Liver (tissue), 9 donors: Measurements from ENCODE around the gene DNAJC12. TPM values are rescaled to one million over a fixed set of nuclear protein-coding genes. Genes with fewer than 3 reads are reported as not detected.

Experiments
- DNase-seq: peaks from one replicate; pipeline ENCODE4 v3.0.0-alpha.2; 2017; ENCODE audit warnings: low spot score
- H3K27ac ChIP-seq, 2 donors: one replicate each; pipeline ENCODE4 v1.7.0; 2013; ENCODE audit warnings: inconsistent platforms in 2 of 2, low read length in 2 of 2, control low read depth in 1 of 2, low read depth in 1 of 2, mild to moderate bottlenecking in 1 of 2
- H3K27me3 ChIP-seq, 4 donors: one replicate each; pipeline versions ENCODE4 v1.6.1 to v1.7.0; 2013; ENCODE audit warnings: low read length in 3 of 4, inconsistent platforms in 1 of 4, mild to moderate bottlenecking in 1 of 4, moderate library complexity in 1 of 4; ENCODE audit not compliant: control insufficient read depth in 4 of 4, insufficient read depth in 4 of 4
- H3K36me3 ChIP-seq, 4 donors: one replicate each; pipeline versions ENCODE4 v1.6.1 to v1.7.0; 2013; ENCODE audit warnings: low read length in 3 of 4, mild to moderate bottlenecking in 3 of 4, low read depth in 1 of 4, moderate library complexity in 1 of 4; ENCODE audit not compliant: control insufficient read depth in 4 of 4, insufficient read depth in 3 of 4
- H3K4me1 ChIP-seq, 4 donors: one replicate each; pipeline versions ENCODE4 v1.6.1 to v1.7.0; 2013; ENCODE audit warnings: low read length in 3 of 4, mild to moderate bottlenecking in 3 of 4, moderate library complexity in 1 of 4; ENCODE audit not compliant: control insufficient read depth in 4 of 4, insufficient read depth in 4 of 4
- H3K4me3 ChIP-seq, 3 donors: one replicate each; pipeline versions ENCODE4 v1.6.1 to v1.7.0; 2013; ENCODE audit warnings: low read length in 3 of 3, control low read depth in 1 of 3, low read depth in 1 of 3, mild to moderate bottlenecking in 1 of 3
- H3K9ac ChIP-seq, 2 donors: one replicate each; pipeline ENCODE4 v1.7.0; 2013; ENCODE audit warnings: low read length in 2 of 2, mild to moderate bottlenecking in 2 of 2, moderate library complexity in 2 of 2, control low read depth in 1 of 2, low read depth in 1 of 2
- H3K9me3 ChIP-seq, 4 donors: one replicate each; pipeline versions ENCODE4 v1.6.1 to v1.7.0; 2013; ENCODE audit warnings: low read length in 3 of 4; ENCODE audit not compliant: control insufficient read depth in 4 of 4
- EGR1 ChIP-seq, 2 donors: IDR thresholded peaks; 2 replicates each; pipeline ENCODE4 v1.6.1; 2016 to 2018; ENCODE audit warnings: antibody characterized with exemption in 2 of 2, low read depth in 2 of 2
- FOXA1 ChIP-seq: IDR thresholded peaks from 2 replicates; pipeline ENCODE4 v1.6.1; 2016; ENCODE audit warnings: antibody characterized with exemption
- FOXA2 ChIP-seq: IDR thresholded peaks from 2 replicates; pipeline ENCODE4 v1.6.1; 2016; ENCODE audit warnings: antibody characterized with exemption
- GABPA ChIP-seq, 2 donors: IDR thresholded peaks in 1 of 2; conservative IDR thresholded peaks in 1 of 2; 2 replicates each; pipeline ENCODE4 v1.6.1; 2016; ENCODE audit warnings: antibody characterized with exemption in 2 of 2, mild to moderate bottlenecking in 1 of 2, moderate library complexity in 1 of 2
- HNF4A ChIP-seq, 2 donors: conservative IDR thresholded peaks; 2 replicates each; pipeline ENCODE4 v1.6.1; 2016; ENCODE audit warnings: antibody characterized with exemption in 2 of 2, mild to moderate bottlenecking in 2 of 2
- HNF4G ChIP-seq: IDR thresholded peaks from 2 replicates; pipeline ENCODE4 v1.6.1; 2016; ENCODE audit warnings: antibody characterized with exemption
- JUND ChIP-seq, 2 donors: IDR thresholded peaks; 2 replicates each; pipeline ENCODE4 v1.6.1; 2016; ENCODE audit warnings: antibody characterized with exemption in 2 of 2
- NR2F2 ChIP-seq: IDR thresholded peaks from 2 replicates; pipeline ENCODE4 v1.6.1; 2016; ENCODE audit warnings: antibody characterized with exemption
- RAD21 ChIP-seq, 2 donors: IDR thresholded peaks; 2 replicates each; pipeline ENCODE4 v1.6.1; 2016; ENCODE audit warnings: antibody characterized with exemption in 2 of 2, mild to moderate bottlenecking in 2 of 2
- RXRA ChIP-seq, 2 donors: IDR thresholded peaks; 2 replicates each; pipeline ENCODE4 v1.6.1; 2017 to 2018; ENCODE audit warnings: antibody characterized with exemption in 2 of 2, mild to moderate bottlenecking in 1 of 2
- SP1 ChIP-seq: IDR thresholded peaks from 2 replicates; pipeline ENCODE4 v1.6.1; 2018; ENCODE audit warnings: antibody characterized with exemption, mild to moderate bottlenecking
- TAF1 ChIP-seq: conservative IDR thresholded peaks from 2 replicates; pipeline ENCODE4 v1.6.1; 2016; ENCODE audit warnings: antibody characterized with exemption, mild to moderate bottlenecking
- YY1 ChIP-seq: IDR thresholded peaks from 2 replicates; pipeline ENCODE4 v1.6.1; 2016; ENCODE audit warnings: antibody characterized with exemption, mild to moderate bottlenecking
- WGBS: extraction: QIAGEN DNeasy Blood & Tissue Kit; methylation state at CpG from one replicate; pipeline ENCODE4 v1.1.7; 2013; 5-methylcytosine and 5-hydroxymethylcytosine counted together
- polyA plus RNA-seq, 2 donors: library from polyadenylated mRNA; stranded (reverse) in 1 of 2; unstranded in 1 of 2; fragments of 200-250 nt in 1 of 2; fragments of >200 nt in 1 of 2; fragmentation: Nextera tagmentation in 1 of 2; extraction: Ambion mirVana in 1 of 2; gene quantifications; one replicate each; pipeline versions ENCODE4 v1.2.1 to v1.2.3, GENCODE V29; 2013 to 2015
- total RNA-seq, 2 donors: library from RNA; depleted of rRNA; stranded (reverse); fragments of >200 nt; gene quantifications; one replicate each; pipeline ENCODE4 v1.2.3, GENCODE V29; 2014
- TF ChIP-seq, protein P1 (sequence below): IDR thresholded peaks from 2 replicates; pipeline ENCODE4 v1.6.1; 2016; ENCODE audit warnings: antibody characterized with exemption
- TF ChIP-seq, protein P2 (sequence below): IDR thresholded peaks from 2 replicates; pipeline ENCODE4 v1.6.1; 2016; ENCODE audit warnings: antibody characterized with exemption, mild to moderate bottlenecking
- TF ChIP-seq, protein P3 (sequence below): fragments of 150-350 bp; IDR thresholded peaks from 2 replicates; pipeline ENCODE4 v1.5.1; 2017; ENCODE audit warnings: improper control_type of control experiment, low read depth, low read length; ENCODE audit not compliant: missing input control
- TF ChIP-seq, protein P4 (sequence below): IDR thresholded peaks from 2 replicates; pipeline ENCODE4 v1.6.1; 2016; ENCODE audit warnings: antibody characterized with exemption
- donor health status: healthy.
- donor health status: healthy.
- donor health status: healthy.
- donor health status: healthy.
- donor health status: healthy.

Gene DNAJC12
- total and polyA plus RNA-seq, 4 donors, result 16.4 to 51.3 (median 32.8) TPM

DNA sequence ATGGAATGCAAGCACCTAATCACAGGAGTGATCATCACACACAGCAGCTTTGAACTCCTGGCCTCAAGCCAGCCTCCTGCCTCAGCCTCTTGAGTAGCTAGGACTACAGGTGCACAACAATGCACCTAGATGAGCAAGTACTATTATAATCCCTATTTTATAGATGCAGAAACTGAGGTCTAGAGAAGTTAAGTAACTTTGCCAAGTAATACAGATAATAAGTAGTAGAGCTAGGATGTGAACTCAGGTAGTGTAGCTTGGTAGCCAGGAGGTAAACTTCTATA, 33.7 kb downstream of the DNAJC12 start:
- TF ChIP-seq, protein P1, sequence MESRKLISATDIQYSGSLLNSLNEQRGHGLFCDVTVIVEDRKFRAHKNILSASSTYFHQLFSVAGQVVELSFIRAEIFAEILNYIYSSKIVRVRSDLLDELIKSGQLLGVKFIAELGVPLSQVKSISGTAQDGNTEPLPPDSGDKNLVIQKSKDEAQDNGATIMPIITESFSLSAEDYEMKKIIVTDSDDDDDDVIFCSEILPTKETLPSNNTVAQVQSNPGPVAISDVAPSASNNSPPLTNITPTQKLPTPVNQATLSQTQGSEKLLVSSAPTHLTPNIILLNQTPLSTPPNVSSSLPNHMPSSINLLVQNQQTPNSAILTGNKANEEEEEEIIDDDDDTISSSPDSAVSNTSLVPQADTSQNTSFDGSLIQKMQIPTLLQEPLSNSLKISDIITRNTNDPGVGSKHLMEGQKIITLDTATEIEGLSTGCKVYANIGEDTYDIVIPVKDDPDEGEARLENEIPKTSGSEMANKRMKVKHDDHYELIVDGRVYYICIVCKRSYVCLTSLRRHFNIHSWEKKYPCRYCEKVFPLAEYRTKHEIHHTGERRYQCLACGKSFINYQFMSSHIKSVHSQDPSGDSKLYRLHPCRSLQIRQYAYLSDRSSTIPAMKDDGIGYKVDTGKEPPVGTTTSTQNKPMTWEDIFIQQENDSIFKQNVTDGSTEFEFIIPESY, result no peak
- TF ChIP-seq SP1 (no peak), HNF4G (no peak), NR2F2 (no peak), JUND (IDR thresholded peaks at IDR 0.05) (no peak), RAD21 (IDR thresholded peaks at IDR 0.05) (no peak), GABPA (IDR thresholded peaks at IDR 0.05 in 1 of 2, conservative IDR thresholded peaks at IDR 0.05 in 1 of 2) (no peak)
- TF ChIP-seq, protein P2, sequence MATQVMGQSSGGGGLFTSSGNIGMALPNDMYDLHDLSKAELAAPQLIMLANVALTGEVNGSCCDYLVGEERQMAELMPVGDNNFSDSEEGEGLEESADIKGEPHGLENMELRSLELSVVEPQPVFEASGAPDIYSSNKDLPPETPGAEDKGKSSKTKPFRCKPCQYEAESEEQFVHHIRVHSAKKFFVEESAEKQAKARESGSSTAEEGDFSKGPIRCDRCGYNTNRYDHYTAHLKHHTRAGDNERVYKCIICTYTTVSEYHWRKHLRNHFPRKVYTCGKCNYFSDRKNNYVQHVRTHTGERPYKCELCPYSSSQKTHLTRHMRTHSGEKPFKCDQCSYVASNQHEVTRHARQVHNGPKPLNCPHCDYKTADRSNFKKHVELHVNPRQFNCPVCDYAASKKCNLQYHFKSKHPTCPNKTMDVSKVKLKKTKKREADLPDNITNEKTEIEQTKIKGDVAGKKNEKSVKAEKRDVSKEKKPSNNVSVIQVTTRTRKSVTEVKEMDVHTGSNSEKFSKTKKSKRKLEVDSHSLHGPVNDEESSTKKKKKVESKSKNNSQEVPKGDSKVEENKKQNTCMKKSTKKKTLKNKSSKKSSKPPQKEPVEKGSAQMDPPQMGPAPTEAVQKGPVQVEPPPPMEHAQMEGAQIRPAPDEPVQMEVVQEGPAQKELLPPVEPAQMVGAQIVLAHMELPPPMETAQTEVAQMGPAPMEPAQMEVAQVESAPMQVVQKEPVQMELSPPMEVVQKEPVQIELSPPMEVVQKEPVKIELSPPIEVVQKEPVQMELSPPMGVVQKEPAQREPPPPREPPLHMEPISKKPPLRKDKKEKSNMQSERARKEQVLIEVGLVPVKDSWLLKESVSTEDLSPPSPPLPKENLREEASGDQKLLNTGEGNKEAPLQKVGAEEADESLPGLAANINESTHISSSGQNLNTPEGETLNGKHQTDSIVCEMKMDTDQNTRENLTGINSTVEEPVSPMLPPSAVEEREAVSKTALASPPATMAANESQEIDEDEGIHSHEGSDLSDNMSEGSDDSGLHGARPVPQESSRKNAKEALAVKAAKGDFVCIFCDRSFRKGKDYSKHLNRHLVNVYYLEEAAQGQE, result no peak
- TF ChIP-seq, protein P3, sequence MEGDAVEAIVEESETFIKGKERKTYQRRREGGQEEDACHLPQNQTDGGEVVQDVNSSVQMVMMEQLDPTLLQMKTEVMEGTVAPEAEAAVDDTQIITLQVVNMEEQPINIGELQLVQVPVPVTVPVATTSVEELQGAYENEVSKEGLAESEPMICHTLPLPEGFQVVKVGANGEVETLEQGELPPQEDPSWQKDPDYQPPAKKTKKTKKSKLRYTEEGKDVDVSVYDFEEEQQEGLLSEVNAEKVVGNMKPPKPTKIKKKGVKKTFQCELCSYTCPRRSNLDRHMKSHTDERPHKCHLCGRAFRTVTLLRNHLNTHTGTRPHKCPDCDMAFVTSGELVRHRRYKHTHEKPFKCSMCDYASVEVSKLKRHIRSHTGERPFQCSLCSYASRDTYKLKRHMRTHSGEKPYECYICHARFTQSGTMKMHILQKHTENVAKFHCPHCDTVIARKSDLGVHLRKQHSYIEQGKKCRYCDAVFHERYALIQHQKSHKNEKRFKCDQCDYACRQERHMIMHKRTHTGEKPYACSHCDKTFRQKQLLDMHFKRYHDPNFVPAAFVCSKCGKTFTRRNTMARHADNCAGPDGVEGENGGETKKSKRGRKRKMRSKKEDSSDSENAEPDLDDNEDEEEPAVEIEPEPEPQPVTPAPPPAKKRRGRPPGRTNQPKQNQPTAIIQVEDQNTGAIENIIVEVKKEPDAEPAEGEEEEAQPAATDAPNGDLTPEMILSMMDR, result no peak
- H3K27me3 ChIP-seq, result no peaks in the 10 kb centered on the region
- DNase-seq, result no peak
- H3K9ac ChIP-seq, result peak overlapping the region in 1 of 2 donors; percentile 37
- peak overlapping the region; percentile 71 to 76 for H3K27ac ChIP-seq
- no peaks in the 10 kb centered on the region for H3K36me3 ChIP-seq
- no peaks in the 10 kb centered on the region for H3K9me3 ChIP-seq
- no peak overlapping the region for H3K4me3 ChIP-seq
- H3K4me1 ChIP-seq, result peaks cover 12 to 60% (median 39%) of the 10 kb centered on the region in 4 donors

DNA sequence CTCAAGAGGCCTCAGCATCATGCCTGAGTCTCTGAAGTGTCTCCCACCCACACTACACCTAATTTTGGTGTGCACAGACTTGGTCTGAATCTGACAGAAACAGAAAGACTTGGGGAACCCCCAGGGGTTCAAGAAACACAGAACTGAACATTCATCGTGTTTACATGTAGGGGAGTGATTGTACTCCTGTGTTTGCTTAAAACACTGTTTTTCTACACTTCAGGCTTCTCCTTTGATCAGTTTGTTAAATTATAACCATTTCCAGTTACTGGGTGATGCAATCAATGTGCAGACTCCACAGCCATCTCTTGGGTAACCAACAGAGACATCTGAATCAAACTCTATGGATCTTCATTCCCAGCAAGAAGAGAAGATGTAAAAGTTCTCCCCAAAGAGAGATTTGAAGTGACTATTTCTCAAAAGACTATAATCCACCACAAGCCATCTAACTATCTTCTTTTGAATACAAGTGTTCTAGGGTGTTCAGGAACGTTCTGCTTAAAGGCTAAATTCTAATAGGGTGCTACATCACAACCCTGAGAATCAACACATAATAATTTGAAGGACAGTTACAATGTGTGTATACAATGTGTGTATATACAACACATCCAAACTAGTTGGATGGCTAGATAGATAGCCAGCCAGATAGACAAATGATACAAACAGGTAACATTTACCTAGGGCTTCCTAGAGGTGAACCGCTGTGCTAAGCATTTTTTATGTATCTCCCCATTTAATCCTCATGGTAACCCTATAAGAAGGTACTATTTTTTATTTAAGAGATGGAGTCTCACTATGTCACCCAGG, 34.2 kb downstream of the DNAJC12 start:
- Histone ChIP-seq H3K27ac (peak overlapping the region; percentile 71 to 76), H3K4me3 (peak overlapping the region in 2 of 3 donors; percentile 32), H3K9me3 (no peaks in the 10 kb centered on the region), H3K9ac (peak overlapping the region in 1 of 2 donors; percentile 37), H3K36me3 (no peaks in the 10 kb centered on the region), H3K27me3 (no peaks in the 10 kb centered on the region), H3K4me1 (peaks cover 12 to 56% (median 36%) of the 10 kb centered on the region in 4 donors)
- WGBS, result 49% methylated on average over 3 of the region's 3 CpGs
- no peak for DNase-seq
- TF ChIP-seq YY1, result peak; percentile 77
- TF ChIP-seq, protein P3, result no peak
- TF ChIP-seq, protein P4, sequence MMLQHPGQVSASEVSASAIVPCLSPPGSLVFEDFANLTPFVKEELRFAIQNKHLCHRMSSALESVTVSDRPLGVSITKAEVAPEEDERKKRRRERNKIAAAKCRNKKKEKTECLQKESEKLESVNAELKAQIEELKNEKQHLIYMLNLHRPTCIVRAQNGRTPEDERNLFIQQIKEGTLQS, result peak; percentile 79
- peak; percentile 82 to 93 for TF ChIP-seq HNF4A (conservative IDR thresholded peaks at IDR 0.05)
- TF ChIP-seq NR2F2, result no peak
- no peak for TF ChIP-seq GABPA (IDR thresholded peaks at IDR 0.05 in 1 of 2, conservative IDR thresholded peaks at IDR 0.05 in 1 of 2)
- peak; percentile 33 for TF ChIP-seq HNF4G
- TF ChIP-seq RXRA (IDR thresholded peaks at IDR 0.05), result peak; percentile 77 to 92
- peak; percentile 94 for TF ChIP-seq FOXA2
- no peak for TF ChIP-seq EGR1 (IDR thresholded peaks at IDR 0.05; ENCODE audit: low read depth in 2 of 2)
- TF ChIP-seq, protein P2, result peak; percentile 68
- TF ChIP-seq FOXA1, result peak; percentile 83
- TF ChIP-seq SP1, result peak; percentile 73
- TF ChIP-seq JUND (IDR thresholded peaks at IDR 0.05), result peak; percentile 66 to 86
- TF ChIP-seq TAF1, result no peak
- peak; percentile 23 to 42 for TF ChIP-seq RAD21 (IDR thresholded peaks at IDR 0.05)
